HepG2 (cell line): ENCODE results near the gene SEPTIN10. TPM values are rescaled to one million over a fixed set of nuclear protein-coding genes. Genes with fewer than 3 reads are reported as not detected.

Source experiments
- ATAC-seq: fragments of 200-7000 bp; cut with Tn5 transposase; 3 replicates; pipeline ENCODE4 v1.9.1; 2020; ENCODE audit warnings: mild to moderate bottlenecking, moderate library complexity
- BruUV-seq: library from RNA; stranded (reverse); fragments of 400-500 nt; replicated peaks from 2 replicates; lab custom pipeline; 2021; lab: Mats Ljungman, UMichigan
- CTCF ChIA-PET: fragments of 300-600 bp; formaldehyde crosslinking; extraction: SDS; loops from one replicate; lab custom pipeline; 2021; ENCODE audit warnings: low total read pairs, inconsistent platforms, low intra/inter-chr PET ratio; lab: Yijun Ruan, JAX
- POLR2A ChIA-PET: fragments of 350-600 bp; sonication (Branson Sonifier 250); formaldehyde crosslinking; loops from one replicate; lab custom pipeline; 2020; ENCODE audit warnings: antibody characterized with exemption, inconsistent platforms; lab: Yijun Ruan, JAX
- DNase-seq: peaks from one replicate; pipeline ENCODE4 v3.0.0-alpha.2; 2015; ENCODE audit warnings: low spot score
- FAIRE-seq: peaks from 3 replicates; lab custom pipeline; 2011; peaks lifted over from hg19 to GRCh38; lab: Jason Lieb, UNC
- H2AFZ ChIP-seq: one replicate; pipeline ENCODE4 v1.6.1; 2011; ENCODE audit warnings: low read length, inconsistent platforms
- H3K27ac ChIP-seq: fragments of 300-600 bp; 3 replicates; pipeline ENCODE4 v1.8.0; 2011; ENCODE audit warnings: mixed run types, mild to moderate bottlenecking, mixed read lengths, low read length, inconsistent platforms; ENCODE audit not compliant: insufficient read depth; ENCODE audit errors: extremely low read length
- H3K27me3 ChIP-seq, 2 experiments: fragments of 200-600 bp in 1 of 2; 2 replicates in 1 of 2; 3 replicates in 1 of 2; pipeline versions ENCODE4 v1.6.0 to v1.8.0; 2011; ENCODE audit warnings: low read length in 2 of 2, mild to moderate bottlenecking in 2 of 2, moderate library complexity in 2 of 2, inconsistent platforms in 1 of 2; ENCODE audit not compliant: insufficient read depth in 2 of 2, control insufficient read depth in 1 of 2
- H3K36me3 ChIP-seq, 2 experiments: fragments of 200-600 bp in 1 of 2; replicated peaks in 1 of 2; 2 replicates in 1 of 2; 3 replicates in 1 of 2; pipeline versions ENCODE4 v1.5.1 to v1.8.0; 2011; ENCODE audit warnings: low read length in 2 of 2, inconsistent platforms in 1 of 2; ENCODE audit not compliant: insufficient read depth in 2 of 2, control insufficient read depth in 1 of 2
- H3K4me1 ChIP-seq: 2 replicates; pipeline ENCODE4 v1.5.1; 2012; ENCODE audit warnings: low read length, inconsistent platforms; ENCODE audit not compliant: insufficient read depth
- H3K4me2 ChIP-seq: 2 replicates; pipeline ENCODE4 v1.6.0; 2011; ENCODE audit warnings: low read depth, low read length, inconsistent platforms
- H3K4me3 ChIP-seq, 3 experiments: fragments of 200-600 bp in 1 of 3; sonication (generic), shearing (Covaris generic) in 1 of 3; replicated peaks in 1 of 3; 2 replicates each; pipeline ENCODE4 v1.5.1; 2011 to 2016; ENCODE audit warnings: low read length in 3 of 3, inconsistent platforms in 2 of 3, low read depth in 2 of 3, mild to moderate bottlenecking in 2 of 3, control low read depth in 1 of 3, mixed read lengths in 1 of 3; ENCODE audit not compliant: insufficient read depth in 1 of 3
- H3K79me2 ChIP-seq: one replicate; pipeline ENCODE4 v1.6.1; 2011; ENCODE audit warnings: low read length, inconsistent platforms; ENCODE audit not compliant: insufficient read depth
- H3K9ac ChIP-seq: 2 replicates; pipeline ENCODE4 v1.6.0; 2011; ENCODE audit warnings: mild to moderate bottlenecking, low read depth, low read length, inconsistent platforms; ENCODE audit not compliant: insufficient read depth
- H3K9me3 ChIP-seq: 2 replicates; pipeline ENCODE4 v1.5.1; 2012; ENCODE audit warnings: mild to moderate bottlenecking, low read length
- H4K20me1 ChIP-seq: 2 replicates; pipeline ENCODE4 v1.6.0; 2011; ENCODE audit warnings: inconsistent platforms, mild to moderate bottlenecking, low read length, moderate library complexity; ENCODE audit not compliant: insufficient read depth
- HMG20B ChIP-seq: conservative IDR thresholded peaks from 2 replicates; pipeline ENCODE4 v1.6.1; 2016; ENCODE audit warnings: missing genetic modification reagents, missing compliant biosample characterization
- SMARCE1 ChIP-seq: fragments of 450-650 bp; IDR thresholded peaks from 2 replicates; pipeline ENCODE4 v1.6.1; 2017; ENCODE audit warnings: borderline replicate concordance
- SUZ12 ChIP-seq: fragments of 150-350 bp; IDR thresholded peaks from 2 replicates; pipeline ENCODE4 v1.6.1; 2014; ENCODE audit warnings: low read depth, low read length
- ZKSCAN5 ChIP-seq: sonication (generic); formaldehyde crosslinking; IDR thresholded peaks from 2 replicates; pipeline ENCODE4 v1.5.1; 2020; ENCODE audit warnings: mild to moderate bottlenecking, missing genetic modification reagents
- ZNF34 ChIP-seq: sonication (generic); formaldehyde crosslinking; IDR thresholded peaks from 2 replicates; pipeline ENCODE4 v1.4.0; 2020; ENCODE audit warnings: mild to moderate bottlenecking, missing genetic modification reagents, borderline replicate concordance
- WGBS: methylation state at CpG from one replicate; pipeline ENCODE4 v1.1.6; 2017; ENCODE audit warnings: low lambda C conversion rate; 5-methylcytosine and 5-hydroxymethylcytosine counted together
- in situ Hi-C: cut with HindIII; loops from 2 replicates; pipeline ENCODE4 v1.10.0; 2017; ENCODE audit warnings: low pct_unique_long_range_greater_than_20kb; ENCODE audit not compliant: extremely low pct_ligation_motif_present
- intact Hi-C: fragments of 100-400 bp; cut with micrococcal nuclease; formaldehyde crosslinking; loops from one replicate; pipeline ENCODE4 v1.10.0; 2022; ENCODE audit not compliant: unreplicated experiment
- polyA plus RNA-seq, 8 experiments: library from polyadenylated mRNA; depleted of rRNA in 3 of 8; stranded (reverse) in 7 of 8; unstranded in 1 of 8; fragments of >200 nt; fragmentation: Illumina TruSeq in 4 of 8; extraction: Trizol in 4 of 8; gene quantifications; 2 replicates each; pipeline versions ENCODE4 v1.2.1 to v1.2.3, GENCODE V29; 2011 to 2016; ENCODE audit warnings: low read depth in 4 of 8, missing spikeins in 1 of 8, mixed read lengths in 1 of 8; ENCODE audit not compliant: insufficient read depth in 1 of 8
- total RNA-seq, 5 experiments: library from RNA; depleted of rRNA; stranded (reverse); fragments of >200 nt; fragmentation: Illumina TruSeq; extraction: Trizol; gene quantifications; 2 replicates each; pipeline ENCODE4 v1.2.3, GENCODE V29; 2016; ENCODE audit warnings: low read depth in 1 of 5
- TF ChIP-seq, protein P1 (sequence below), 2 experiments: sonication (generic) in 1 of 2; formaldehyde crosslinking in 1 of 2; IDR thresholded peaks; 2 replicates each; pipeline versions ENCODE4 v1.4.0 to v1.6.1; 2018 to 2020; ENCODE audit warnings: missing genetic modification reagents in 2 of 2, borderline replicate concordance in 1 of 2, low read depth in 1 of 2, mild to moderate bottlenecking in 1 of 2, missing biosample characterization in 1 of 2
- TF ChIP-seq, protein P2 (sequence below): sonication (generic); formaldehyde crosslinking; IDR thresholded peaks from 2 replicates; pipeline ENCODE4 v1.4.0; 2020; ENCODE audit warnings: mild to moderate bottlenecking, missing genetic modification reagents

Gene SEPTIN10
- total and polyA plus RNA-seq, 2 of the 13 experiments (the other 11 are each of a cell fraction or from before 2014, with no cell fraction given) = 45.8 to 67.5 TPM

DNA sequence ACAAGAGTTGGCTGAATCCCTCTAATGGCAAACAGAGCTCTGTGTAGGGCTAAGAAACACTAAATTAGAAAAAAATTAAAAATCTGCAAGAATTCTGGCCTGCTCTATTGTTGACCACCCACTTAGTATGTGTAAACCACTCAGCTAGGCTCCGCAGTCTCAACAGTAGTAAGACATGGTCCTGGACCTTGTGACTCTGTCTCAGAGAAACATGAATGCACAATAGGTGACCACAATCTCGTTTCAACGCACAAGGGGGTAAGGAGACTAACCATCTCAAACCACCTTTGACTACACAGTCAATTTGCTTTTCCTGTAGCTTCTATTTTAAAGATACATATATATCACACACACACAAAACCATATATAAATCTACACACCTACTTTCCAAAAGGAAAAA lies 16.5 kb downstream of the SEPTIN10 start:
- H3K27me3 ChIP-seq = no peaks in the 10 kb centered on the region
- no peak overlapping the region for H3K9ac ChIP-seq
- ATAC-seq (no peak), FAIRE-seq (no peak), DNase-seq (no peak)
- TF ChIP-seq HMG20B (no peak), SUZ12 (no peak), ZNF34 (CRISPR knock-in tag) (no peak), ZKSCAN5 (CRISPR knock-in tag) (no peak), SMARCE1 (no peak)
- TF ChIP-seq, protein P1, sequence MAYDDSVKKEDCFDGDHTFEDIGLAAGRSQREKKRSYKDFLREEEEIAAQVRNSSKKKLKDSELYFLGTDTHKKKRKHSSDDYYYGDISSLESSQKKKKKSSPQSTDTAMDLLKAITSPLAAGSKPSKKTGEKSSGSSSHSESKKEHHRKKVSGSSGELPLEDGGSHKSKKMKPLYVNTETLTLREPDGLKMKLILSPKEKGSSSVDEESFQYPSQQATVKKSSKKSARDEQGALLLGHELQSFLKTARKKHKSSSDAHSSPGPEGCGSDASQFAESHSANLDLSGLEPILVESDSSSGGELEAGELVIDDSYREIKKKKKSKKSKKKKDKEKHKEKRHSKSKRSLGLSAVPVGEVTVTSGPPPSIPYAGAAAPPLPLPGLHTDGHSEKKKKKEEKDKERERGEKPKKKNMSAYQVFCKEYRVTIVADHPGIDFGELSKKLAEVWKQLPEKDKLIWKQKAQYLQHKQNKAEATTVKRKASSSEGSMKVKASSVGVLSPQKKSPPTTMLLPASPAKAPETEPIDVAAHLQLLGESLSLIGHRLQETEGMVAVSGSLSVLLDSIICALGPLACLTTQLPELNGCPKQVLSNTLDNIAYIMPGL (CRISPR knock-in tag; IDR thresholded peaks at IDR 0.05; ENCODE audit: borderline replicate concordance in 1 of 2, low read depth in 1 of 2) = no peak
- TF ChIP-seq, protein P2, sequence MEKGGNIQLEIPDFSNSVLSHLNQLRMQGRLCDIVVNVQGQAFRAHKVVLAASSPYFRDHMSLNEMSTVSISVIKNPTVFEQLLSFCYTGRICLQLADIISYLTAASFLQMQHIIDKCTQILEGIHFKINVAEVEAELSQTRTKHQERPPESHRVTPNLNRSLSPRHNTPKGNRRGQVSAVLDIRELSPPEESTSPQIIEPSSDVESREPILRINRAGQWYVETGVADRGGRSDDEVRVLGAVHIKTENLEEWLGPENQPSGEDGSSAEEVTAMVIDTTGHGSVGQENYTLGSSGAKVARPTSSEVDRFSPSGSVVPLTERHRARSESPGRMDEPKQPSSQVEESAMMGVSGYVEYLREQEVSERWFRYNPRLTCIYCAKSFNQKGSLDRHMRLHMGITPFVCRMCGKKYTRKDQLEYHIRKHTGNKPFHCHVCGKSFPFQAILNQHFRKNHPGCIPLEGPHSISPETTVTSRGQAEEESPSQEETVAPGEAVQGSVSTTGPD (CRISPR knock-in tag) = no peak
- peaks cover 83% of the 10 kb centered on the region for H3K79me2 ChIP-seq
- no peak overlapping the region for H3K4me2 ChIP-seq
- H3K9me3 ChIP-seq = no peaks in the 10 kb centered on the region
- peaks cover 21% of the 10 kb centered on the region for H3K4me1 ChIP-seq
- WGBS = 93% methylated on average over 3 of the region's 3 CpGs
- no peak overlapping the region for H3K4me3 ChIP-seq
- TSS peak; percentile 15 for BruUV-seq
- no peak overlapping the region for H3K27ac ChIP-seq
- peaks cover 1 to 28% of the 10 kb centered on the region in 2 experiments; a peak in 3 of 5 replicates for H3K36me3 ChIP-seq
- no peak overlapping the region for H2AFZ ChIP-seq
- in situ Hi-C loops (no loop called here), intact Hi-C loops (no loop called here)
- ChIA-PET CTCF (no interaction called here), POLR2A (interaction anchor here (1.4 kb wide), 1 partner anchor 48 kb away, joined by 4 read pairs; no protein-coding TSS in a partner anchor)
- peaks cover 4% of the 10 kb centered on the region for H4K20me1 ChIP-seq
